Gastrocnemius medialis (tissue), 4 donors: ENCODE measurements around the gene ZNF32.

Experiments used
- CTCF ChIP-seq, 5 experiments: fragments of 450-650 bp in 3 of 5; fragments of 200-600 bp in 2 of 5; sonication (generic) in 2 of 5; IDR thresholded peaks in 4 of 5; conservative IDR thresholded peaks in 1 of 5; 1 replicate in 4 of 5; 2 replicates in 1 of 5; pipeline ENCODE4 v1.5.1; 2016 to 2019; ENCODE audit warnings: antibody characterized with exemption in 5 of 5, mild to moderate bottlenecking in 3 of 5, moderate library complexity in 3 of 5
- POLR2A ChIP-seq, 2 donors: fragments of 450-650 bp; IDR thresholded peaks; one replicate each; pipeline ENCODE4 v1.6.1; 2017; ENCODE audit warnings: antibody characterized with exemption in 2 of 2, mild to moderate bottlenecking in 2 of 2, moderate library complexity in 2 of 2

GRCh38 chr10:43688348-43688892 is 39.7 kb upstream of the ZNF32 start:
- TF ChIP-seq CTCF (IDR thresholded peaks at IDR 0.05 in 4 of 5, conservative IDR thresholded peaks at IDR 0.05 in 1 of 5): no peak
- no peak for TF ChIP-seq POLR2A (IDR thresholded peaks at IDR 0.05)
